Measurements from ENCODE around the gene GPR156. TPM values are rescaled to one million over a fixed set of nuclear protein-coding genes. Genes with fewer than 3 reads are reported as not detected.

GPR156 gene
- total RNA-seq, 1 experiment from 2014 or later = 2.8 TPM

GRCh38 chr3:120155108-120155507, 129.9 kb downstream of the GPR156 start:
- H3K9me3 ChIP-seq (ENCODE audit: insufficient read depth, low read depth) = peaks cover 20% of the 10 kb centered on the region; the same call in 1 of the 2 replicates
- H3K4me3 ChIP-seq = no peak overlapping the region
- H3K36me3 ChIP-seq (ENCODE audit: low read depth) = no peaks in the 10 kb centered on the region
- no TSS peak for BruUV-seq (replicated peaks)
- no peak overlapping the region for H3K4me2 ChIP-seq
- POLR2A ChIA-PET (ENCODE audit: unreplicated experiment) = no interaction called here
- intact Hi-C loops (cut with micrococcal nuclease; ENCODE audit: unreplicated experiment) = no loop called here
- no peaks in the 10 kb centered on the region for H3K9me2 ChIP-seq (ENCODE audit: insufficient read depth)
- H3K79me2 ChIP-seq (ENCODE audit: low read depth) = no peaks in the 10 kb centered on the region
- no peak overlapping the region for H2AFZ ChIP-seq
- peaks cover 51% of the 10 kb centered on the region for H3K4me1 ChIP-seq (replicated peaks; ENCODE audit: insufficient read depth)
- TF ChIP-seq EZH2 (IDR thresholded peaks at IDR 0.05; ENCODE audit: low read depth) (no peak), CTCF (conservative IDR thresholded peaks at IDR 0.05) (no peak)
- no peak overlapping the region for H3K27ac ChIP-seq
- DNase-seq = no peak
- H4K20me1 ChIP-seq (ENCODE audit: insufficient read depth) = no peaks in the 10 kb centered on the region
- CTCF ChIA-PET = interaction anchor here (0.5 kb wide), 1 partner anchor 85 kb away, joined by 3 read pairs; no protein-coding TSS in a partner anchor
- peaks cover 38% of the 10 kb centered on the region for H3F3A ChIP-seq (ENCODE audit: insufficient read depth, low read depth)
- no peaks in the 10 kb centered on the region for H3K27me3 ChIP-seq (ENCODE audit: insufficient read depth, low read depth)

DNA sequence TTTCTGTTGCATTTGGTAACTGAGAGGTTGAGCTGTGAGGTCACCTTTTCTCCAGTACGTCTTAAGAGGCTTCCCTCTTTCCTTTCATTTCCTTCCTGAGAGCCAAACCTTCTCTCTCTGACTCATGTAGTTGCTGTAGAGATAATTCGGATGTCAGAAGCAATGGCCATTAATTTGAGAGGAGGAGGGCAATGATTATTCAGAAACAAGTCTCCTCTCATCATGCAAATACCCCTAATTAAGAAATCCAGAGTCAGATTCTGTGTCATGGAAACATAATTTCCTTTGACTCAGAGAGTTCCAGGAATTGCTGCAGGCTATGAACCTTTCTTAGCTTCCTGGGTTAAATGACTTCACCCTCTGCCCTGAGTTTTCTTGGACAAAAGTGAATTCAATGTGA, 131.7 kb downstream of the GPR156 start:
- H3K27me3 ChIP-seq (ENCODE audit: insufficient read depth, low read depth) = no peaks in the 10 kb centered on the region
- H3F3A ChIP-seq (ENCODE audit: insufficient read depth, low read depth) = peaks cover 30% of the 10 kb centered on the region
- H3K36me3 ChIP-seq (ENCODE audit: low read depth) = no peaks in the 10 kb centered on the region
- no peak for TF ChIP-seq EZH2 (IDR thresholded peaks at IDR 0.05; ENCODE audit: low read depth)
- BruUV-seq (replicated peaks) = no TSS peak
- no peaks in the 10 kb centered on the region for H4K20me1 ChIP-seq (ENCODE audit: insufficient read depth)
- 0 out of 2 replicates have a peak overlapping the region, but pooled peaks have one; percentile 25 for H2AFZ ChIP-seq
- peak; percentile 21 to 86 for DNase-seq
- no peaks in the 10 kb centered on the region for H3K79me2 ChIP-seq (ENCODE audit: low read depth)
- H3K4me1 ChIP-seq (replicated peaks; ENCODE audit: insufficient read depth) = peaks cover 53% of the 10 kb centered on the region
- POLR2A ChIA-PET (ENCODE audit: unreplicated experiment) = interaction anchor here (0.6 to 1.5 kb wide), 2 partner anchors 58 to 159 kb away, joined by 3 to 11 read pairs; no protein-coding TSS in a partner anchor
- CTCF ChIA-PET = no interaction called here
- H3K4me2 ChIP-seq = peak overlapping the region; percentile 70
- peak overlapping the region; percentile 93 for H3K27ac ChIP-seq
- peak overlapping the region; percentile 17; the same call in 1 of the 2 replicates for H3K4me3 ChIP-seq
- H3K9me2 ChIP-seq (ENCODE audit: insufficient read depth) = no peaks in the 10 kb centered on the region
- peaks cover 20% of the 10 kb centered on the region; the same call in 1 of the 2 replicates for H3K9me3 ChIP-seq (ENCODE audit: insufficient read depth, low read depth)
- intact Hi-C loops (cut with micrococcal nuclease; ENCODE audit: unreplicated experiment) = no loop called here

DNA sequence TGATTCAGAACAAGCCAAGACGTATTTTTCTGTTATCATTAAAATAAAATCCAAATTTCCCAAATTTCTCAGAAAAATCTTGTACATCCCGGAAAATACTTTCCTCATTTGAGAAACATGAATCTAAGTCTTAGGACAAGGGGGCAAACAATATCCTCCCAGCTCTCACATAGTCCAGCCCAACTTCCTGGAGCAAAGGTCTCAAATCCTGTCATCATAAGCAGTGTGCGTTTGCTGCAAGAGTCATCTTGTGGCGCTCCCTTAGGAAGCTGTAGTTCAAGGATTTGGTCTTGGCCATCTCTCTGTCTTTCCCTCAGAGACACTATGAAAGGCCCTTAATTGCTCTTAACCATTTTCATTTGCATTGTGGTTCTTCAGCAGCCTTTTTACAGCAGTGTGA, 133.2 kb downstream of the GPR156 start:
- H4K20me1 ChIP-seq (ENCODE audit: insufficient read depth) = no peaks in the 10 kb centered on the region
- H3F3A ChIP-seq (ENCODE audit: insufficient read depth, low read depth) = peaks cover 45% of the 10 kb centered on the region
- intact Hi-C loops (cut with micrococcal nuclease; ENCODE audit: unreplicated experiment) = no loop called here
- peaks cover 68% of the 10 kb centered on the region for H3K4me1 ChIP-seq (replicated peaks; ENCODE audit: insufficient read depth)
- DNase-seq = no peak
- BruUV-seq (replicated peaks) = no TSS peak
- peak overlapping the region; percentile 70; the same call in 1 of the 2 replicates for H3K4me2 ChIP-seq
- peaks cover 20% of the 10 kb centered on the region; the same call in 1 of the 2 replicates for H3K9me3 ChIP-seq (ENCODE audit: insufficient read depth, low read depth)
- no peaks in the 10 kb centered on the region for H3K36me3 ChIP-seq (ENCODE audit: low read depth)
- no peak overlapping the region for H2AFZ ChIP-seq
- no peak for TF ChIP-seq CTCF (conservative IDR thresholded peaks at IDR 0.05)
- no peak for TF ChIP-seq EZH2 (IDR thresholded peaks at IDR 0.05; ENCODE audit: low read depth)
- no peaks in the 10 kb centered on the region for H3K79me2 ChIP-seq (ENCODE audit: low read depth)
- no peak overlapping the region for H3K4me3 ChIP-seq
- CTCF ChIA-PET = no interaction called here
- no peaks in the 10 kb centered on the region for H3K9me2 ChIP-seq (ENCODE audit: insufficient read depth)
- POLR2A ChIA-PET (ENCODE audit: unreplicated experiment) = no interaction called here
- no peaks in the 10 kb centered on the region for H3K27me3 ChIP-seq (ENCODE audit: insufficient read depth, low read depth)
- H3K27ac ChIP-seq = peak overlapping the region; percentile 93

All from PC-9 (cell line).